IMR-90 (cell line): Measurements from ENCODE around the gene ARF1. TPM values are rescaled to one million over a fixed set of nuclear protein-coding genes. Genes with fewer than 3 reads are reported as not detected.

ENCODE experiments used
- ATAC-seq: fragments of 200-7000 bp; cut with Tn5 transposase; 2 replicates; pipeline ENCODE4 v1.9.1; 2020; ENCODE audit warnings: low read depth, mild to moderate bottlenecking, moderate library complexity
- BruUV-seq: library from RNA; stranded (reverse); fragments of 400-500 nt; replicated peaks from 2 replicates; lab custom pipeline; 2021; lab: Mats Ljungman, UMichigan
- CTCF ChIA-PET: fragments of 300-600 bp; formaldehyde crosslinking; extraction: SDS; loops from one replicate; lab custom pipeline; 2021; ENCODE audit warnings: antibody characterized with exemption; lab: Yijun Ruan, JAX
- POLR2A ChIA-PET: fragments of 300-600 bp; sonication (Branson Sonifier 250); formaldehyde crosslinking; loops from one replicate; lab custom pipeline; 2022; ENCODE audit warnings: antibody characterized with exemption; ENCODE audit not compliant: unreplicated experiment; lab: Charles Lee
- DNase-seq: peaks from one replicate; pipeline ENCODE4 v3.0.0; 2013
- H2AFZ ChIP-seq: replicated peaks from 2 replicates; pipeline ENCODE3; 2013; ENCODE audit warnings: low read length, mild to moderate bottlenecking; ENCODE audit not compliant: poor library complexity
- H2AK5ac ChIP-seq: 2 replicates; pipeline ENCODE4 v1.6.1; 2013; ENCODE audit warnings: low read depth, low read length, inconsistent platforms
- H2AK9ac ChIP-seq: replicated peaks from 2 replicates; pipeline ENCODE3; 2013; ENCODE audit warnings: mild to moderate bottlenecking, low read depth, low read length, moderate library complexity; ENCODE audit not compliant: poor library complexity
- H2BK120ac ChIP-seq: 2 replicates; pipeline ENCODE4 v1.6.1; 2013; ENCODE audit warnings: low read depth, low read length, inconsistent platforms
- H2BK15ac ChIP-seq: 3 replicates; pipeline ENCODE4 v1.6.1; 2013; ENCODE audit warnings: low read depth, low read length, inconsistent platforms
- H2BK20ac ChIP-seq: 2 replicates; pipeline ENCODE4 v1.6.1; 2013; ENCODE audit warnings: low read depth, mild to moderate bottlenecking, inconsistent platforms, low read length, moderate library complexity
- H2BK5ac ChIP-seq: 2 replicates; pipeline ENCODE4 v1.6.1; 2013; ENCODE audit warnings: mild to moderate bottlenecking, low read depth, low read length, inconsistent platforms; ENCODE audit not compliant: poor library complexity, severe bottlenecking
- H3K14ac ChIP-seq: replicated peaks from 2 replicates; pipeline ENCODE4 v1.6.1; 2013; ENCODE audit warnings: low read depth, low read length, inconsistent platforms
- H3K18ac ChIP-seq: 2 replicates; pipeline ENCODE4 v1.6.1; 2013; ENCODE audit warnings: low read depth, low read length, control low read depth
- H3K23ac ChIP-seq: 2 replicates; pipeline ENCODE4 v1.6.1; 2013; ENCODE audit warnings: low read depth, low read length, inconsistent platforms
- H3K27ac ChIP-seq: 2 replicates; pipeline ENCODE4 v1.5.1; 2013; ENCODE audit warnings: mild to moderate bottlenecking, control low read depth, low read length; ENCODE audit not compliant: insufficient read depth
- H3K27me3 ChIP-seq: 2 replicates; pipeline ENCODE4 v1.6.1; 2013; ENCODE audit warnings: low read length; ENCODE audit not compliant: control insufficient read depth, insufficient read depth
- H3K36me3 ChIP-seq: 2 replicates; pipeline ENCODE4 v1.6.1; 2013; ENCODE audit warnings: low read length, mixed read lengths; ENCODE audit not compliant: control insufficient read depth, insufficient read depth
- H3K4ac ChIP-seq: 2 replicates; pipeline ENCODE4 v1.6.1; 2013; ENCODE audit warnings: low read depth, low read length, inconsistent platforms
- H3K4me1 ChIP-seq: 2 replicates; pipeline ENCODE4 v1.6.1; 2013; ENCODE audit warnings: low read length, mixed read lengths; ENCODE audit not compliant: control insufficient read depth, insufficient read depth
- H3K4me2 ChIP-seq: 2 replicates; pipeline ENCODE4 v1.6.1; 2013; ENCODE audit warnings: low read depth, mild to moderate bottlenecking, control low read depth, low read length, moderate library complexity
- H3K4me3 ChIP-seq: 2 replicates; pipeline ENCODE4 v1.5.1; 2013; ENCODE audit warnings: low read depth, mild to moderate bottlenecking, control low read depth, low read length, moderate library complexity; ENCODE audit not compliant: insufficient read depth
- H3K56ac ChIP-seq: 2 replicates; pipeline ENCODE4 v1.6.1; 2013; ENCODE audit warnings: low read length, inconsistent platforms; ENCODE audit not compliant: insufficient read depth; ENCODE audit errors: extremely low read depth
- H3K79me1 ChIP-seq, 2 experiments: 2 replicates each; pipeline ENCODE4 v1.6.1; 2013; ENCODE audit warnings: low read length in 2 of 2, inconsistent platforms in 1 of 2, low read depth in 1 of 2
- H3K9ac ChIP-seq: 2 replicates; pipeline ENCODE4 v1.6.1; 2013; ENCODE audit warnings: low read depth, low read length, control low read depth
- H3K9me1 ChIP-seq: 2 replicates; pipeline ENCODE4 v1.6.1; 2013; ENCODE audit warnings: low read length, inconsistent platforms; ENCODE audit not compliant: insufficient read depth
- H3K9me3 ChIP-seq: 2 replicates; pipeline ENCODE4 v1.6.1; 2013; ENCODE audit warnings: low read length; ENCODE audit not compliant: control insufficient read depth, insufficient read depth
- H4K20me1 ChIP-seq: 2 replicates; pipeline ENCODE4 v1.6.1; 2013; ENCODE audit warnings: low read length, inconsistent platforms; ENCODE audit not compliant: insufficient read depth
- H4K5ac ChIP-seq: 2 replicates; pipeline ENCODE4 v1.6.1; 2013; ENCODE audit warnings: mild to moderate bottlenecking, low read depth, low read length, control low read depth
- H4K8ac ChIP-seq, 2 experiments: 2 replicates each; pipeline ENCODE4 v1.6.1; 2013; ENCODE audit warnings: low read depth in 2 of 2, low read length in 2 of 2, control low read depth in 1 of 2, inconsistent platforms in 1 of 2
- H4K91ac ChIP-seq: 2 replicates; pipeline ENCODE4 v1.6.1; 2013; ENCODE audit warnings: low read depth, low read length, inconsistent platforms; ENCODE audit not compliant: insufficient read depth
- BHLHE40 ChIP-seq: fragments of 150-350 bp; IDR thresholded peaks from 2 replicates; pipeline ENCODE4 v1.6.1; 2016; ENCODE audit warnings: mild to moderate bottlenecking, low read depth, low read length
- CEBPB ChIP-seq: IDR thresholded peaks from 2 replicates; pipeline ENCODE4 v1.6.1; 2012; ENCODE audit warnings: low read depth, low read length, improper control_type of control experiment
- FOS ChIP-seq: fragments of 150-350 bp; IDR thresholded peaks from 2 replicates; pipeline ENCODE4 v1.6.1; 2016; ENCODE audit warnings: low read depth, low read length
- MAFK ChIP-seq: IDR thresholded peaks from 2 replicates; pipeline ENCODE4 v1.6.1; 2012; ENCODE audit warnings: low read depth, low read length, improper control_type of control experiment
- MAZ ChIP-seq: IDR thresholded peaks from 2 replicates; pipeline ENCODE4 v1.6.1; 2012; ENCODE audit warnings: low read depth, mild to moderate bottlenecking, low read length, improper control_type of control experiment, moderate library complexity, borderline replicate concordance
- MXI1 ChIP-seq: IDR thresholded peaks from 2 replicates; pipeline ENCODE4 v1.6.1; 2012; ENCODE audit warnings: low read depth, mild to moderate bottlenecking, low read length, moderate library complexity, borderline replicate concordance
- NFE2L2 ChIP-seq: fragments of 150-350 bp; IDR thresholded peaks from 2 replicates; pipeline ENCODE4 v1.6.1; 2016; ENCODE audit warnings: low read depth, mild to moderate bottlenecking, low read length
- POLR2A ChIP-seq: IDR thresholded peaks from 2 replicates; pipeline ENCODE4 v1.6.1; 2012; ENCODE audit warnings: mild to moderate bottlenecking, low read depth, low read length
- RAD21 ChIP-seq: IDR thresholded peaks from 2 replicates; pipeline ENCODE4 v1.6.1; 2012; ENCODE audit warnings: low read length, improper control_type of control experiment
- RCOR1 ChIP-seq: IDR thresholded peaks from 2 replicates; pipeline ENCODE4 v1.6.1; 2012; ENCODE audit warnings: mild to moderate bottlenecking, low read length, improper control_type of control experiment; ENCODE audit not compliant: insufficient replicate concordance
- RFX5 ChIP-seq: IDR thresholded peaks from 2 replicates; pipeline ENCODE4 v1.8.0; 2012; ENCODE audit warnings: low read depth, mild to moderate bottlenecking, low read length, moderate library complexity
- SMC3 ChIP-seq: fragments of 150-350 bp; IDR thresholded peaks from 2 replicates; pipeline ENCODE4 v1.6.1; 2016; ENCODE audit warnings: low read depth, mild to moderate bottlenecking, antibody characterized with exemption, low read length, moderate library complexity
- WGBS, 2 experiments: methylation state at CpG; one replicate each; pipeline versions ENCODE4 v1.1.5 to v1.1.7; 2013; ENCODE audit warnings: missing lambda C conversion rate in 2 of 2; ENCODE audit not compliant: insufficient read length in 1 of 2; ENCODE audit errors: extremely low coverage in 2 of 2; 5-methylcytosine and 5-hydroxymethylcytosine counted together
- dilution Hi-C: fragments of 300-500 bp; cut with HindIII; formaldehyde crosslinking; loops from one replicate; pipeline ENCODE4 v1.14.3; 2018; ENCODE audit warnings: low sequenced_read_pairs; ENCODE audit not compliant: unreplicated experiment
- in situ Hi-C: fragments of 300-500 bp; cut with MboI; formaldehyde crosslinking; loops from 3 replicates; pipeline ENCODE4 v1.14.3; 2019; ENCODE audit warnings: low sequenced_read_pairs, inconsistent platforms, mixed read lengths
- intact Hi-C: fragments of 100-400 bp; cut with micrococcal nuclease; formaldehyde crosslinking; loops from 2 replicates; pipeline ENCODE4 v1.10.0; 2022
- polyA plus RNA-seq, 3 experiments: library from polyadenylated mRNA; depleted of rRNA; stranded (reverse); fragments of >200 nt; gene quantifications; 2 replicates each; pipeline ENCODE4 v1.2.3, GENCODE V29; 2012; ENCODE audit warnings: low replicate concordance in 1 of 3
- total RNA-seq: library from RNA; depleted of rRNA; stranded (reverse); fragments of >200 nt; gene quantifications from 2 replicates; pipeline ENCODE4 v1.2.3, GENCODE V29; 2012
- TF ChIP-seq, protein P1 (sequence below): fragments of 150-350 bp; IDR thresholded peaks from 2 replicates; pipeline ENCODE4 v1.6.1; 2016; ENCODE audit warnings: low read depth, mild to moderate bottlenecking, low read length, moderate library complexity, borderline replicate concordance
- TF ChIP-seq, protein P2 (sequence below): conservative IDR thresholded peaks from 2 replicates; pipeline ENCODE4 v1.5.1; 2012; ENCODE audit warnings: mild to moderate bottlenecking, low read depth, low read length, improper control_type of control experiment
- TF ChIP-seq, protein P3 (sequence below): fragments of 150-350 bp; IDR thresholded peaks from 2 replicates; pipeline ENCODE4 v1.6.1; 2017; ENCODE audit warnings: mild to moderate bottlenecking, antibody characterized with exemption, low read length, low read depth

The ARF1 gene
- total and polyA plus RNA-seq, 2 of the 4 experiments (the other 2 are of a cell fraction): 330 to 1,100 TPM

DNA sequence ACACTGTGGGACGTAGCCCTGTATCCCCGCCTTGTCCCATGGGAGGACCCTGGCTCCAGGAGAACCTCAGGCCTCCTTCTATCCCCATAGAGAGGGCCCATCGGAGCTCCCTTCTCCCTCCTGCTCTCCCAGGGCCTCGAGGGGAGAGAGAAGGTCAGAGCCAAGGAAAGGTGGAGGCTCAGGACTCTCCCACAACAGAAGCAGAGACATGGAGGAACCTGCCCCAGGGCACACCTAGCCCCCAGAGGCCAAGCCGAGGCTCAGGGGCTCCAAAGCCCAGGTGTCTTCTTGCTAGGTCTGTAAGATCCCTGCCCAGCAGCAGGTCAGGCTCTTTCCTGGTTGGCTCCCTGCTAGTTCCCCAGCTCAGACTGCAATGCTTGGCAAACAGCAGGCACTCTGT lies 34.4 kb upstream of the ARF1 start:
- peaks cover 5% of the 10 kb centered on the region; the same call in 1 of the 2 replicates for H3K9me3 ChIP-seq
- H2AK5ac ChIP-seq: no peak overlapping the region
- no peak overlapping the region for H4K8ac ChIP-seq
- H3K9me1 ChIP-seq: no peaks in the 10 kb centered on the region
- no peak overlapping the region for H3K27ac ChIP-seq
- TF ChIP-seq SMC3 (no peak), MXI1 (no peak), NFE2L2 (no peak), FOS (no peak), RCOR1 (no peak), MAFK (no peak), BHLHE40 (no peak), RAD21 (no peak), POLR2A (no peak), CEBPB (no peak), RFX5 (no peak), MAZ (no peak)
- TF ChIP-seq, protein P1, sequence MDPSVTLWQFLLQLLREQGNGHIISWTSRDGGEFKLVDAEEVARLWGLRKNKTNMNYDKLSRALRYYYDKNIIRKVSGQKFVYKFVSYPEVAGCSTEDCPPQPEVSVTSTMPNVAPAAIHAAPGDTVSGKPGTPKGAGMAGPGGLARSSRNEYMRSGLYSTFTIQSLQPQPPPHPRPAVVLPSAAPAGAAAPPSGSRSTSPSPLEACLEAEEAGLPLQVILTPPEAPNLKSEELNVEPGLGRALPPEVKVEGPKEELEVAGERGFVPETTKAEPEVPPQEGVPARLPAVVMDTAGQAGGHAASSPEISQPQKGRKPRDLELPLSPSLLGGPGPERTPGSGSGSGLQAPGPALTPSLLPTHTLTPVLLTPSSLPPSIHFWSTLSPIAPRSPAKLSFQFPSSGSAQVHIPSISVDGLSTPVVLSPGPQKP: no peak
- TF ChIP-seq, protein P2, sequence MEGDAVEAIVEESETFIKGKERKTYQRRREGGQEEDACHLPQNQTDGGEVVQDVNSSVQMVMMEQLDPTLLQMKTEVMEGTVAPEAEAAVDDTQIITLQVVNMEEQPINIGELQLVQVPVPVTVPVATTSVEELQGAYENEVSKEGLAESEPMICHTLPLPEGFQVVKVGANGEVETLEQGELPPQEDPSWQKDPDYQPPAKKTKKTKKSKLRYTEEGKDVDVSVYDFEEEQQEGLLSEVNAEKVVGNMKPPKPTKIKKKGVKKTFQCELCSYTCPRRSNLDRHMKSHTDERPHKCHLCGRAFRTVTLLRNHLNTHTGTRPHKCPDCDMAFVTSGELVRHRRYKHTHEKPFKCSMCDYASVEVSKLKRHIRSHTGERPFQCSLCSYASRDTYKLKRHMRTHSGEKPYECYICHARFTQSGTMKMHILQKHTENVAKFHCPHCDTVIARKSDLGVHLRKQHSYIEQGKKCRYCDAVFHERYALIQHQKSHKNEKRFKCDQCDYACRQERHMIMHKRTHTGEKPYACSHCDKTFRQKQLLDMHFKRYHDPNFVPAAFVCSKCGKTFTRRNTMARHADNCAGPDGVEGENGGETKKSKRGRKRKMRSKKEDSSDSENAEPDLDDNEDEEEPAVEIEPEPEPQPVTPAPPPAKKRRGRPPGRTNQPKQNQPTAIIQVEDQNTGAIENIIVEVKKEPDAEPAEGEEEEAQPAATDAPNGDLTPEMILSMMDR: no peak
- TF ChIP-seq, protein P3, sequence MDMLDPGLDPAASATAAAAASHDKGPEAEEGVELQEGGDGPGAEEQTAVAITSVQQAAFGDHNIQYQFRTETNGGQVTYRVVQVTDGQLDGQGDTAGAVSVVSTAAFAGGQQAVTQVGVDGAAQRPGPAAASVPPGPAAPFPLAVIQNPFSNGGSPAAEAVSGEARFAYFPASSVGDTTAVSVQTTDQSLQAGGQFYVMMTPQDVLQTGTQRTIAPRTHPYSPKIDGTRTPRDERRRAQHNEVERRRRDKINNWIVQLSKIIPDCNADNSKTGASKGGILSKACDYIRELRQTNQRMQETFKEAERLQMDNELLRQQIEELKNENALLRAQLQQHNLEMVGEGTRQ: no peak
- in situ Hi-C loops (no loop called here), intact Hi-C loops (no loop called here), dilution Hi-C loops (no loop called here)
- no peak overlapping the region for H2AFZ ChIP-seq
- H2BK20ac ChIP-seq: no peak overlapping the region
- no peak overlapping the region for H2BK120ac ChIP-seq
- ATAC-seq (no peak), DNase-seq (no peak)
- H3K4me3 ChIP-seq: no peak overlapping the region
- no peaks in the 10 kb centered on the region for H3K4me1 ChIP-seq
- H2AK9ac ChIP-seq: no peak overlapping the region
- CTCF ChIA-PET: interaction anchor here (1.0 kb wide), 1 partner anchor 33 kb away, joined by 5 read pairs; no protein-coding TSS in a partner anchor
- H3K4ac ChIP-seq: no peak overlapping the region
- no peak overlapping the region for H3K4me2 ChIP-seq
- H4K20me1 ChIP-seq: no peaks in the 10 kb centered on the region; the same call in none of the 2 replicates
- no peak overlapping the region for H3K56ac ChIP-seq
- no peak overlapping the region for H4K91ac ChIP-seq
- BruUV-seq: no TSS peak
- H3K14ac ChIP-seq: no peak overlapping the region
- H3K27me3 ChIP-seq: peaks cover 24% of the 10 kb centered on the region
- H3K23ac ChIP-seq: no peak overlapping the region
- WGBS, 2 experiments: 67% methylated on average over 1 of the region's 5 CpGs; no CpG with 5 or more reads in 1 of the 2 experiments
- H3K9ac ChIP-seq: no peak overlapping the region
- H2BK15ac ChIP-seq: no peak overlapping the region
- POLR2A ChIA-PET: no interaction called here
- no peaks in the 10 kb centered on the region for H3K36me3 ChIP-seq
- H2BK5ac ChIP-seq: no peak overlapping the region
- no peak overlapping the region for H3K18ac ChIP-seq
- H3K79me1 ChIP-seq: no peaks in the 10 kb centered on the region
- H4K5ac ChIP-seq: no peak overlapping the region
